Ovary (tissue), 9 donors: ENCODE measurements around the gene MFSD2A. TPM values are rescaled to one million over a fixed set of nuclear protein-coding genes. Genes with fewer than 3 reads are reported as not detected.

Experiments used
- DNase-seq, 5 donors: peaks; one replicate each; pipeline ENCODE4 v3.0.0-alpha.2; 2019 to 2020
- H3K27ac ChIP-seq, 2 donors: fragments of 200-600 bp; one replicate each; pipeline versions ENCODE4 v1.5.1 to v1.8.0; 2019 to 2022
- H3K27me3 ChIP-seq: fragments of 200-600 bp; one replicate; pipeline ENCODE4 v1.8.0; 2022
- H3K36me3 ChIP-seq: fragments of 200-600 bp; sonication (generic); one replicate; pipeline ENCODE4 v1.5.1; 2019
- H3K4me1 ChIP-seq: one replicate; pipeline ENCODE4 v1.8.1; 2013; ENCODE audit warnings: mild to moderate bottlenecking, moderate library complexity; ENCODE audit not compliant: insufficient read depth
- H3K4me3 ChIP-seq: fragments of 200-600 bp; sonication (generic); one replicate; pipeline ENCODE4 v1.5.1; 2017
- H3K9me3 ChIP-seq, 2 donors: fragments of 200-600 bp in 1 of 2; sonication (generic) in 1 of 2; one replicate each; pipeline versions ENCODE4 v1.5.1 to v1.8.1; 2013 to 2019; ENCODE audit warnings: mild to moderate bottlenecking in 1 of 2, moderate library complexity in 1 of 2
- CTCF ChIP-seq, 3 donors: fragments of 450-650 bp in 2 of 3; fragments of 200-600 bp in 1 of 3; IDR thresholded peaks; one replicate each; pipeline versions ENCODE4 v1.5.1 to v1.8.0; 2016 to 2022; ENCODE audit warnings: antibody characterized with exemption in 3 of 3, mild to moderate bottlenecking in 1 of 3
- EP300 ChIP-seq: sonication (generic); formaldehyde crosslinking; IDR thresholded peaks from one replicate; pipeline ENCODE4 v1.6.1; 2017; ENCODE audit warnings: antibody characterized with exemption
- POLR2A ChIP-seq: fragments of 450-650 bp; IDR thresholded peaks from one replicate; pipeline ENCODE4 v1.6.1; 2017; ENCODE audit warnings: antibody characterized with exemption, mild to moderate bottlenecking, moderate library complexity
- WGBS, 3 donors: extraction: QIAGEN DNeasy Blood & Tissue Kit in 1 of 3; methylation state at CpG; one replicate each; pipeline versions ENCODE4 v1.1.5 to v1.1.7; 2013 to 2017; 5-methylcytosine and 5-hydroxymethylcytosine counted together
- intact Hi-C, 4 donors: fragments of 100-400 bp; cut with DNase I; formaldehyde crosslinking; loops; one replicate each; pipeline versions ENCODE4 v1.11.0 to v1.15.1; 2022 to 2023
- polyA plus RNA-seq, 2 donors: library from polyadenylated mRNA; stranded (reverse); fragments of 200-250 nt in 1 of 2; fragments of 350-450 nt in 1 of 2; fragmentation: Illumina TruSeq in 1 of 2; extraction: RNeasy Lipid Tissue Mini Kit (QIAGEN cat#74804) in 1 of 2; gene quantifications; one replicate each; pipeline ENCODE4 v1.2.3, GENCODE V29; 2013 to 2014
- total RNA-seq, 7 donors: library from RNA; depleted of rRNA in 2 of 7; stranded (reverse); fragments of >200 nt in 2 of 7; fragmentation: NEBNext Ultra II Directional in 3 of 7; extraction: Animal tissue kit (Norgen Biotek cat#: 25700) in 3 of 7; gene quantifications; one replicate each; pipeline versions ENCODE4 v1.1.0 to v1.2.4, GENCODE V29; 2016 to 2023
- donor health status: DM: no; HTN: no; CAD: no; lungs with moderate emphysema.
- donor health status: DM: no; HTN: no; CAD: no.
- donor health status: Bipolar disorder and iron deficiency.
- donor health status: DM: yes; HTN: yes; CAD: no.
- donor health status: DM: no; HTN: no; CAD: no.
- donor health status: DM: yes; HTN: yes; CAD: no.

The MFSD2A gene
- total and polyA plus RNA-seq, 9 donors = 1.9 to 121 (median 3.6) TPM

DNA sequence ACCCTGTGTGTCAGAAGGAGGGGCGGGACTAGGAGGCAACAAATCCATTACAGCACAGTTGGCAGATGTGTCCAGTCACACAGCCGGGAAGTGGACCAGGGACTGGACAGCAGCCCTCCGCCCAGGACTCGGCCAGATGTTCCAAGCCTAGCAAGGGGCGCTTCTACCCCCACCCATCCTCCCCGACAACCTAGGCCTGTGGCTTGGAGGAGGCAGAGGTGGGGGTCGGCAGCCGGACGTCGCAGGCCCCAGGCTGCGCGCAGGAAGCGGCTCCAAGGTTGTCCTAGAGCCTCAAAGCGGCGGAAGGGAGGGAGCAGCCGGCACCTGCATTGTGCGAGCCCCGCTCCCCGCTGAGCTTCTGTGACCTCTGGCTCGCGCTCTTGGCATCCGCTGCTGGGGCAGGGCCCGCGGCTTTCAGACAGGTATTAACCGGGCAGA lies 32.7 kb upstream of the MFSD2A start:
- Histone ChIP-seq H3K27ac (no peak overlapping the region), H3K27me3 (no peaks in the 10 kb centered on the region), H3K36me3 (no peaks in the 10 kb centered on the region), H3K4me3 (no peak overlapping the region), H3K9me3 (no peaks in the 10 kb centered on the region), H3K4me1 (no peaks in the 10 kb centered on the region)
- WGBS, 3 donors = 5 to 13% (median 11%) methylated on average over 23 to 25 of the region's 25 CpGs
- TF ChIP-seq CTCF (IDR thresholded peaks at IDR 0.05) (no peak), EP300 (no peak), POLR2A (no peak)
- DNase-seq = peak in 1 of 5 donors; percentile 35
- intact Hi-C loops = no loop called here

DNA sequence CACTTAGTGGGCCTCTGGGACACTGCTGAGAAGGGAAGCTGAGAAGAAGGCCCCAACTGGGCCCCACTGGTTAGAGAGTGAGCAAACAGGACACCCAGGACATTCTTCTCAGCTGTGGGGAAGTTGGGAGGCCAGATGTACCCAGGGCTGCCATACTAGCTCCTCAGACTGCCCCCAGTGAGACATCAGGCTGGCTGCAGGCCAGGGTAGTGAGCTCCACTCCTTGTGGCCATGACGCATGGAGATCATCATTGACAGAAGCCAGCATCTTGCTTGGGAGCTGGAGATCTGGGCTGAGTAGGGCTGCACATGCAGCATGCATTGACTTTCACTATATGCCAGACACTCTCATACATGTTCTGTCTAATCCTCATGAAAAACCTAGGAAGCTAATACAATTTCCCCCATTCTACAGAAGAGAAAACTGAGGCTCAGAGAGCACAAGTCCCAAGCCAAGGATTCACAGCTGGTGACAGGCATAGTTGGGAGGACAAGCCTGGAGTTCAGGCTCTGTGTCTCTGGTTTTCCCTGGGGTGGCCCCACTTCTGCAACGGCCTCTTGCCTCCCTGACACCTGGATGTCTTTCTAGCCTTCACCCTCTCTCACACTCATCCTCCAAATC lies 29.1 kb upstream of the MFSD2A start:
- intact Hi-C loops = no loop called here
- no peaks in the 10 kb centered on the region for H3K9me3 ChIP-seq
- H3K4me3 ChIP-seq = no peak overlapping the region
- H3K36me3 ChIP-seq = no peaks in the 10 kb centered on the region
- no peaks in the 10 kb centered on the region for H3K4me1 ChIP-seq
- no peaks in the 10 kb centered on the region for H3K27me3 ChIP-seq
- no peak overlapping the region for H3K27ac ChIP-seq
- no peak for DNase-seq
- TF ChIP-seq CTCF (IDR thresholded peaks at IDR 0.05) = no peak
- TF ChIP-seq EP300 = no peak
- TF ChIP-seq POLR2A = no peak
- 73 to 93% (median 83%) methylated on average over 2 of the region's 2 CpGs for WGBS, 3 donors

- intact Hi-C loops = no loop called here
- no peaks in the 10 kb centered on the region for H3K4me1 ChIP-seq
- H3K9me3 ChIP-seq = no peaks in the 10 kb centered on the region
- no peaks in the 10 kb centered on the region for H3K36me3 ChIP-seq
- no peaks in the 10 kb centered on the region for H3K27me3 ChIP-seq
- no peak overlapping the region for H3K27ac ChIP-seq
- TF ChIP-seq POLR2A (no peak), EP300 (no peak), CTCF (IDR thresholded peaks at IDR 0.05) (no peak)
- no peak for DNase-seq
- WGBS, 3 donors = 69 to 81% (median 74%) methylated on average over 6 of the region's 6 CpGs
- no peak overlapping the region for H3K4me3 ChIP-seq
Measured at GRCh38 chr1:39926343-39926793, 28.6 kb upstream of the MFSD2A start.

DNA sequence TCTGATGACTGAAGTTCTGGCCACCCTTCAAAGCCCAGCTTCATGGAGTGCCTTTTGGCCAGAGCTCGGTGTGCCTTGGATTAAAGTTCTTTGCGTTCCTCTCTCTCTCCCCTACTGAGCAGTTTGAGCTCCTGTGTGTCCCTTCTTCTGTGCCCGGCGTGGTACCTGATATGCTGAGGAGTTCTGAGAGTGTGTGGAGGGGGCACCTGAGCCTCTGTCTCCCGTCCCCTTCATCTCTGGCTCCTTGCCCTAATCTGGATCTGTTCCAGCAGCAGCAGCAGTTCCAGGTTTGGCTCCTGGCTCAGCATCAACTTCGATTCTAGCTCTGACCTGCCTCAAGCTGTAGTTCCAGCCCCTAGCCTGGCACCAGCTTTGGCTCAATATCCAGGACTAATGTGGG lies 28.1 kb upstream of the MFSD2A start:
- Histone ChIP-seq H3K36me3 (no peaks in the 10 kb centered on the region), H3K9me3 (no peaks in the 10 kb centered on the region), H3K27ac (no peak overlapping the region), H3K4me3 (no peak overlapping the region), H3K27me3 (no peaks in the 10 kb centered on the region), H3K4me1 (no peaks in the 10 kb centered on the region)
- intact Hi-C loops = no loop called here
- WGBS, 3 donors = 51 to 66% (median 55%) methylated on average over 6 of the region's 6 CpGs
- TF ChIP-seq EP300 = no peak
- no peak for TF ChIP-seq POLR2A
- no peak for DNase-seq

- DNase-seq = no peak
- Histone ChIP-seq H3K27ac (no peak overlapping the region), H3K9me3 (no peaks in the 10 kb centered on the region), H3K4me1 (no peaks in the 10 kb centered on the region), H3K36me3 (no peaks in the 10 kb centered on the region), H3K27me3 (no peaks in the 10 kb centered on the region), H3K4me3 (no peak overlapping the region)
- WGBS, 3 donors = 71 to 88% (median 85%) methylated on average over 3 of the region's 3 CpGs
- TF ChIP-seq EP300 (no peak), POLR2A (no peak), CTCF (IDR thresholded peaks at IDR 0.05) (no peak)
- intact Hi-C loops = no loop called here
Measured at GRCh38 chr1:39927538-39927937, 27.4 kb upstream of the MFSD2A start.
